ENCODE data around the gene IL3.

- TF ChIP-seq CTCF (IDR thresholded peaks at IDR 0.05; ENCODE audit: low read depth, low read length, poor library complexity, severe bottlenecking) (no peak), EZH2phosphoT487 (IDR thresholded peaks at IDR 0.05; ENCODE audit: borderline replicate concordance, low read length) (no peak)
Measured at GRCh38 chr5:132073231-132074013, 13.0 kb downstream of the IL3 start, which contains the start of gene CSF2.
